ENCODE results near the gene INMT.

DNA sequence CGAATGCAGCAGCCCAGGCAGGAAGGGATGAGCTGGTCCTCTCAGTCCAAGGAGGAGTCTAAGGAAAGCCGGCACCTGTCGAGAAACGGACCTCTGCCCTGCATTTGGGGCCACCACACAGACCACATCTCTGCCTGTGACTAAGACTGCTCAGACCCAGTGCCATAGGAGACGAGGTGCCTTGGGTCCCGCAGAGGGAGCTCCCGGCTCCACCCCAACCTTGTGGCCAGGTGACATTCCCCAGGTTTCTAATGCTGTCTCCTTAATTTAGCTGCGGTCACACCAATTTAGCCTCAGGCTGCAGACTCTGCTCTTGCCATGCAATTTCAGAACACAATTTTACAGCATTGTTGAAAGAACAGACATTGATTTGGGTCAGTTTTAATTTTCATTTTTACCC is 46.9 kb upstream of the INMT start:
- TF ChIP-seq EZH2phosphoT487 (IDR thresholded peaks at IDR 0.05; ENCODE audit: insufficient read depth, low read depth) (no peak), EZH2 (IDR thresholded peaks at IDR 0.05; ENCODE audit: insufficient read depth, poor library complexity, severe bottlenecking) (no peak)

Measured in GM23248 (cell line).